A549 (cell line): ENCODE data around the gene ITPRIP.

Experiments
- NFE2L2 ChIP-seq: fragments of 150-350 bp; conservative IDR thresholded peaks from 2 replicates; pipeline ENCODE4 v1.6.1; 2014; ENCODE audit warnings: low read length
- TF ChIP-seq, protein P1 (sequence below): fragments of >200 bp; sonication (Bioruptor Twin); formaldehyde crosslinking; IDR thresholded peaks from 3 replicates; pipeline ENCODE4 v1.5.1; 2016
- TF ChIP-seq, protein P2 (sequence below): fragments of 450-650 bp; IDR thresholded peaks from 2 replicates; pipeline ENCODE4 v1.6.1; 2014; ENCODE audit warnings: antibody characterized with exemption

DNA sequence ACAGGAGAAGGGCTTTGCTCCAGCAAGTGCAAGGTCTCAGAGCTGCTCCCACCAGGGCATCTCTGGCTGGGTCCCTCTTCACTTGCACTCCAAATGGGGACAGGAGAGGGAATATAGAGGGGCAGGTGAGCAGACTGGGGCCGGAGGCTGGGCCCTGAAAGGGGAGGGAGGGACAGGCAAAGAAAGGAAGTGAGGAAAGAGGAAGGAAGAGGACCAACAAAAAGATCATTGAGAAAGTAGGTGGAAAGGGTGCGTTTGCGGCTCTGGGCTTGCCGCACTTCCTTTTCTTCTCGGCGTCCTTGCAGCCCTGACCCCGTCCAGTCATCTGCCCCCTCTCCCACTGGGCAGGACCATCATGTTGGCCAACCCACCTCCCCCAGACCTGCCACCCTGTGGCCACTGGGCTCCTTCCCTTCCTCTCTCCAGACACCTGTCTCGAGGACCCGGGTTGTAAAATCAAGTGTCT, 14.0 kb downstream of the ITPRIP start:
- TF ChIP-seq, protein P1, sequence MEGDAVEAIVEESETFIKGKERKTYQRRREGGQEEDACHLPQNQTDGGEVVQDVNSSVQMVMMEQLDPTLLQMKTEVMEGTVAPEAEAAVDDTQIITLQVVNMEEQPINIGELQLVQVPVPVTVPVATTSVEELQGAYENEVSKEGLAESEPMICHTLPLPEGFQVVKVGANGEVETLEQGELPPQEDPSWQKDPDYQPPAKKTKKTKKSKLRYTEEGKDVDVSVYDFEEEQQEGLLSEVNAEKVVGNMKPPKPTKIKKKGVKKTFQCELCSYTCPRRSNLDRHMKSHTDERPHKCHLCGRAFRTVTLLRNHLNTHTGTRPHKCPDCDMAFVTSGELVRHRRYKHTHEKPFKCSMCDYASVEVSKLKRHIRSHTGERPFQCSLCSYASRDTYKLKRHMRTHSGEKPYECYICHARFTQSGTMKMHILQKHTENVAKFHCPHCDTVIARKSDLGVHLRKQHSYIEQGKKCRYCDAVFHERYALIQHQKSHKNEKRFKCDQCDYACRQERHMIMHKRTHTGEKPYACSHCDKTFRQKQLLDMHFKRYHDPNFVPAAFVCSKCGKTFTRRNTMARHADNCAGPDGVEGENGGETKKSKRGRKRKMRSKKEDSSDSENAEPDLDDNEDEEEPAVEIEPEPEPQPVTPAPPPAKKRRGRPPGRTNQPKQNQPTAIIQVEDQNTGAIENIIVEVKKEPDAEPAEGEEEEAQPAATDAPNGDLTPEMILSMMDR = no peak
- TF ChIP-seq, protein P2, sequence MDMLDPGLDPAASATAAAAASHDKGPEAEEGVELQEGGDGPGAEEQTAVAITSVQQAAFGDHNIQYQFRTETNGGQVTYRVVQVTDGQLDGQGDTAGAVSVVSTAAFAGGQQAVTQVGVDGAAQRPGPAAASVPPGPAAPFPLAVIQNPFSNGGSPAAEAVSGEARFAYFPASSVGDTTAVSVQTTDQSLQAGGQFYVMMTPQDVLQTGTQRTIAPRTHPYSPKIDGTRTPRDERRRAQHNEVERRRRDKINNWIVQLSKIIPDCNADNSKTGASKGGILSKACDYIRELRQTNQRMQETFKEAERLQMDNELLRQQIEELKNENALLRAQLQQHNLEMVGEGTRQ = no peak
- no peak for TF ChIP-seq NFE2L2
